ENCODE results near the gene ASB10. TPM values are rescaled to one million over a fixed set of nuclear protein-coding genes. Genes with fewer than 3 reads are reported as not detected.

The ASB10 gene
- total RNA-seq, 1 donor from 2014 or later, result not detected

GRCh38 chr7:151206914-151207313 lies 19.9 kb upstream of the ASB10 start:
- no peak for DNase-seq (ENCODE audit: low spot score, unreplicated experiment)
- Mint-ChIP-seq H3K9me3 (ENCODE audit: low read depth) (no peaks in the 10 kb centered on the region), H3K36me3 (ENCODE audit: insufficient read depth) (peaks cover 1% of the 10 kb centered on the region), H3K27ac (no peak overlapping the region), H3K4me3 (ENCODE audit: low read depth) (no peak overlapping the region), H3K27me3 (peaks cover 59% of the 10 kb centered on the region), H3K4me1 (ENCODE audit: low read depth) (peaks cover 2% of the 10 kb centered on the region)
- TF ChIP-seq CTCF (IDR thresholded peaks at IDR 0.05; ENCODE audit: unreplicated experiment), result no peak

GRCh38 chr7:151205730-151206129 lies 18.7 kb upstream of the ASB10 start:
- Mint-ChIP-seq H3K36me3 (ENCODE audit: insufficient read depth) (no peaks in the 10 kb centered on the region), H3K4me3 (ENCODE audit: low read depth) (no peak overlapping the region), H3K4me1 (ENCODE audit: low read depth) (peaks cover 2% of the 10 kb centered on the region), H3K27me3 (peaks cover 67% of the 10 kb centered on the region), H3K27ac (no peak overlapping the region), H3K9me3 (ENCODE audit: low read depth) (no peaks in the 10 kb centered on the region)
- DNase-seq (ENCODE audit: low spot score, unreplicated experiment), result no peak
- no peak for TF ChIP-seq CTCF (IDR thresholded peaks at IDR 0.05; ENCODE audit: unreplicated experiment)

- TF ChIP-seq CTCF (IDR thresholded peaks at IDR 0.05; ENCODE audit: unreplicated experiment), result no peak
- Mint-ChIP-seq H3K27me3 (peaks cover 64% of the 10 kb centered on the region), H3K4me1 (ENCODE audit: low read depth) (no peaks in the 10 kb centered on the region), H3K4me3 (ENCODE audit: low read depth) (no peak overlapping the region), H3K36me3 (ENCODE audit: insufficient read depth) (no peaks in the 10 kb centered on the region), H3K9me3 (ENCODE audit: low read depth) (no peaks in the 10 kb centered on the region), H3K27ac (no peak overlapping the region)
- no peak for DNase-seq (ENCODE audit: low spot score, unreplicated experiment)
Observed at GRCh38 chr7:151204383-151205032, 17.5 kb upstream of the ASB10 start.

GRCh38 chr7:151202836-151203235 lies 15.8 kb upstream of the ASB10 start:
- no peaks in the 10 kb centered on the region for H3K9me3 Mint-ChIP-seq (ENCODE audit: low read depth)
- no peak for TF ChIP-seq CTCF (IDR thresholded peaks at IDR 0.05; ENCODE audit: unreplicated experiment)
- H3K4me3 Mint-ChIP-seq (ENCODE audit: low read depth), result no peak overlapping the region
- no peak for DNase-seq (ENCODE audit: low spot score, unreplicated experiment)
- no peak overlapping the region for H3K27ac Mint-ChIP-seq
- H3K4me1 Mint-ChIP-seq (ENCODE audit: low read depth), result no peaks in the 10 kb centered on the region
- H3K36me3 Mint-ChIP-seq (ENCODE audit: insufficient read depth), result no peaks in the 10 kb centered on the region
- H3K27me3 Mint-ChIP-seq, result peaks cover 57% of the 10 kb centered on the region

- no peak overlapping the region for H3K4me3 Mint-ChIP-seq (ENCODE audit: low read depth)
- H3K27me3 Mint-ChIP-seq, result peaks cover 47% of the 10 kb centered on the region
- no peak for DNase-seq (ENCODE audit: low spot score, unreplicated experiment)
- no peaks in the 10 kb centered on the region for H3K36me3 Mint-ChIP-seq (ENCODE audit: insufficient read depth)
- H3K4me1 Mint-ChIP-seq (ENCODE audit: low read depth), result no peaks in the 10 kb centered on the region
- no peak for TF ChIP-seq CTCF (IDR thresholded peaks at IDR 0.05; ENCODE audit: unreplicated experiment)
- H3K27ac Mint-ChIP-seq, result no peak overlapping the region
- H3K9me3 Mint-ChIP-seq (ENCODE audit: low read depth), result no peaks in the 10 kb centered on the region
Observed at GRCh38 chr7:151201751-151202150, 14.7 kb upstream of the ASB10 start.

Measured in progenitor cell of endocrine pancreas (in vitro differentiated cells).